Measurements from ENCODE around the gene TPM1. TPM values are rescaled to one million over a fixed set of nuclear protein-coding genes. Genes with fewer than 3 reads are reported as not detected.

The TPM1 gene
- total and polyA plus RNA-seq, 2 of the 4 experiments (the other 2 are of a cell fraction), result 661 to 1,623 TPM

DNA sequence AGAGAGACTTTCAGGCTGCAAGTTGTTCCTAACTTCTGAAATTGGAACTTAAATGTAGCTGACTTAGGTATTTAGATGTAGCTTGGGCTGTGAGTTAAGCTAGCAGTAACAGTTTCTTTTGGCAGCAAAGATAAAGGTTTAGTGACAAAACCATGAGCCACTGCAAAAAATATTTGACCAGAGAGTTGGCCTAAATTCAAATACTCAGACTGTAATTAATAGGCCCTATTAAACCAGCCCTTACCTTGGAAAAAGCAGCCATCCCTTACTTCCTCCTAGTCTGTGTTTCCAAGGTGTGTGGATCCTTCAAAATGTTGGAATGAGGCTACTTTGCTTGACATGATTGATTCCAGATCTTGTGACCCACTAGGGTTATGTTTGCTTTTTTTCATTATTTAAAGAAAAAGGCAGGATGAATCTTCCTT, 8.2 kb downstream of the TPM1 start:
- CTCF ChIA-PET, result no interaction called here
- peak overlapping the region; percentile 62; the same call in 1 of the 2 replicates for H3K4ac ChIP-seq (ENCODE audit: low read depth, low read length)
- H3K9ac ChIP-seq (ENCODE audit: low read depth, low read length), result peak overlapping the region; percentile 86; the same call in 1 of the 2 replicates
- H3K14ac ChIP-seq (replicated peaks; ENCODE audit: low read depth, low read length), result peak overlapping the region; percentile 71; the same call in 1 of the 2 replicates
- peaks cover 0 to 65% of the 10 kb centered on the region in 2 experiments; a peak in 2 of 4 replicates for H3K79me1 ChIP-seq (ENCODE audit: low read depth in 1 of 2, low read length in 2 of 2)
- H4K91ac ChIP-seq (ENCODE audit: insufficient read depth, low read depth, low read length), result no peak overlapping the region
- no peaks in the 10 kb centered on the region for H3K27me3 ChIP-seq (ENCODE audit: control insufficient read depth, insufficient read depth, low read length)
- H2BK20ac ChIP-seq (ENCODE audit: low read depth, low read length), result peak overlapping the region; percentile 24; the same call in 1 of the 2 replicates
- in situ Hi-C loops (cut with MboI; ENCODE audit: low sequenced_read_pairs), result no loop called here
- intact Hi-C loops (cut with micrococcal nuclease), result no loop called here
- ATAC-seq (ENCODE audit: low read depth), result no peak
- peak overlapping the region; percentile 66 for H3K27ac ChIP-seq (ENCODE audit: insufficient read depth, low read length)
- H3K18ac ChIP-seq (ENCODE audit: low read depth, low read length), result peak overlapping the region; percentile 86; the same call in 1 of the 2 replicates
- POLR2A ChIA-PET (ENCODE audit: unreplicated experiment), result no interaction called here
- no peaks in the 10 kb centered on the region for H3K9me3 ChIP-seq (ENCODE audit: control insufficient read depth, insufficient read depth, low read length)
- H2AK9ac ChIP-seq (replicated peaks; ENCODE audit: low read depth, low read length, poor library complexity), result no peak overlapping the region
- peaks cover 92% of the 10 kb centered on the region for H4K20me1 ChIP-seq (ENCODE audit: insufficient read depth, low read length)
- dilution Hi-C loops (cut with HindIII; ENCODE audit: low sequenced_read_pairs, unreplicated experiment), result no loop called here
- H2BK5ac ChIP-seq (ENCODE audit: low read depth, low read length, poor library complexity, severe bottlenecking), result peak overlapping the region; percentile 82
- peak overlapping the region; percentile 82; the same call in 1 of the 2 replicates for H3K23ac ChIP-seq (ENCODE audit: low read depth, low read length)
- TF ChIP-seq RCOR1 (IDR thresholded peaks at IDR 0.05; ENCODE audit: insufficient replicate concordance, low read length), result no peak
- TF ChIP-seq MAFK (IDR thresholded peaks at IDR 0.05; ENCODE audit: low read depth, low read length), result peak; percentile 33
- TF ChIP-seq, protein P1, sequence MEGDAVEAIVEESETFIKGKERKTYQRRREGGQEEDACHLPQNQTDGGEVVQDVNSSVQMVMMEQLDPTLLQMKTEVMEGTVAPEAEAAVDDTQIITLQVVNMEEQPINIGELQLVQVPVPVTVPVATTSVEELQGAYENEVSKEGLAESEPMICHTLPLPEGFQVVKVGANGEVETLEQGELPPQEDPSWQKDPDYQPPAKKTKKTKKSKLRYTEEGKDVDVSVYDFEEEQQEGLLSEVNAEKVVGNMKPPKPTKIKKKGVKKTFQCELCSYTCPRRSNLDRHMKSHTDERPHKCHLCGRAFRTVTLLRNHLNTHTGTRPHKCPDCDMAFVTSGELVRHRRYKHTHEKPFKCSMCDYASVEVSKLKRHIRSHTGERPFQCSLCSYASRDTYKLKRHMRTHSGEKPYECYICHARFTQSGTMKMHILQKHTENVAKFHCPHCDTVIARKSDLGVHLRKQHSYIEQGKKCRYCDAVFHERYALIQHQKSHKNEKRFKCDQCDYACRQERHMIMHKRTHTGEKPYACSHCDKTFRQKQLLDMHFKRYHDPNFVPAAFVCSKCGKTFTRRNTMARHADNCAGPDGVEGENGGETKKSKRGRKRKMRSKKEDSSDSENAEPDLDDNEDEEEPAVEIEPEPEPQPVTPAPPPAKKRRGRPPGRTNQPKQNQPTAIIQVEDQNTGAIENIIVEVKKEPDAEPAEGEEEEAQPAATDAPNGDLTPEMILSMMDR (conservative IDR thresholded peaks at IDR 0.05; ENCODE audit: low read depth, low read length), result no peak
- DNase-seq, result peak; percentile 66
- H2AFZ ChIP-seq (replicated peaks; ENCODE audit: low read length, poor library complexity), result no peak overlapping the region
- H3K36me3 ChIP-seq (ENCODE audit: control insufficient read depth, insufficient read depth, low read length), result peaks cover 35% of the 10 kb centered on the region
- H4K5ac ChIP-seq (ENCODE audit: low read depth, low read length), result no peak overlapping the region; the same call in 1 of the 2 replicates
- H3K4me2 ChIP-seq (ENCODE audit: low read depth, low read length), result peak overlapping the region; percentile 83; the same call in 1 of the 2 replicates
- TSS peak; percentile 45 for BruUV-seq (replicated peaks)
- no peak overlapping the region for H3K4me3 ChIP-seq (ENCODE audit: insufficient read depth, low read depth, low read length)
- H2BK120ac ChIP-seq (ENCODE audit: low read depth, low read length), result peak overlapping the region; percentile 31; the same call in 1 of the 2 replicates
- no peak overlapping the region; the same call in 1 of the 2 replicates for H2AK5ac ChIP-seq (ENCODE audit: low read depth, low read length)
- H2BK15ac ChIP-seq (ENCODE audit: low read depth, low read length), result no peak overlapping the region
- peak overlapping the region; percentile 60; the same call in 1 of the 2 replicates for H3K56ac ChIP-seq (ENCODE audit: extremely low read depth, insufficient read depth, low read length)
- peaks cover 30% of the 10 kb centered on the region for H3K4me1 ChIP-seq (ENCODE audit: control insufficient read depth, insufficient read depth, low read length)
- H3K9me1 ChIP-seq (ENCODE audit: insufficient read depth, low read length), result peaks cover 5% of the 10 kb centered on the region
- peak overlapping the region; percentile 14 to 69; a peak in 3 of 4 replicates for H4K8ac ChIP-seq (ENCODE audit: low read depth in 2 of 2, low read length in 2 of 2)
